ENCODE measurements around the gene CHDH. TPM values are rescaled to one million over a fixed set of nuclear protein-coding genes. Genes with fewer than 3 reads are reported as not detected.
A peak's percentile ranks its signal among the peaks of the same experiment; 100 is the strongest.

Gene CHDH
- total RNA-seq, 1 experiment from 2014 or later, result 5.1 TPM

GRCh38 chr3:53822331-53822741 lies 23.9 kb downstream of the CHDH start:
- Histone ChIP-seq H4K20me1 (ENCODE audit: low read length) (no peaks in the 10 kb centered on the region), H3K27me3 (ENCODE audit: low read length) (no peaks in the 10 kb centered on the region), H3F3A (ENCODE audit: low read length, unreplicated experiment) (no peaks in the 10 kb centered on the region), H3K9me3 (ENCODE audit: low read length) (no peaks in the 10 kb centered on the region), H3K79me2 (ENCODE audit: low read length) (no peaks in the 10 kb centered on the region), H2AFZ (ENCODE audit: low read length) (no peak overlapping the region), H3K27ac (ENCODE audit: low read length) (no peak overlapping the region), H3K36me3 (ENCODE audit: low read depth, low read length) (no peaks in the 10 kb centered on the region), H3K9me2 (replicated peaks; ENCODE audit: low read length) (no peaks in the 10 kb centered on the region), H3K4me3 (ENCODE audit: low read length) (no peak overlapping the region), H3K4me2 (ENCODE audit: low read length) (no peak overlapping the region), H3K4me1 (ENCODE audit: insufficient read depth, low read length) (no peaks in the 10 kb centered on the region), H3K9ac (ENCODE audit: low read length) (no peak overlapping the region)
- no TSS peak for BruUV-seq (replicated peaks)
- intact Hi-C loops (cut with micrococcal nuclease), result no loop called here
- POLR2A ChIA-PET (ENCODE audit: unreplicated experiment), result no interaction called here
- CTCF ChIA-PET, result no interaction called here
- TF ChIP-seq EZH2phosphoT487 (IDR thresholded peaks at IDR 0.05; ENCODE audit: borderline replicate concordance, low read length) (no peak), EZH2 (IDR thresholded peaks at IDR 0.05; ENCODE audit: low read length, unreplicated experiment) (no peak)
- TF ChIP-seq, protein P1, sequence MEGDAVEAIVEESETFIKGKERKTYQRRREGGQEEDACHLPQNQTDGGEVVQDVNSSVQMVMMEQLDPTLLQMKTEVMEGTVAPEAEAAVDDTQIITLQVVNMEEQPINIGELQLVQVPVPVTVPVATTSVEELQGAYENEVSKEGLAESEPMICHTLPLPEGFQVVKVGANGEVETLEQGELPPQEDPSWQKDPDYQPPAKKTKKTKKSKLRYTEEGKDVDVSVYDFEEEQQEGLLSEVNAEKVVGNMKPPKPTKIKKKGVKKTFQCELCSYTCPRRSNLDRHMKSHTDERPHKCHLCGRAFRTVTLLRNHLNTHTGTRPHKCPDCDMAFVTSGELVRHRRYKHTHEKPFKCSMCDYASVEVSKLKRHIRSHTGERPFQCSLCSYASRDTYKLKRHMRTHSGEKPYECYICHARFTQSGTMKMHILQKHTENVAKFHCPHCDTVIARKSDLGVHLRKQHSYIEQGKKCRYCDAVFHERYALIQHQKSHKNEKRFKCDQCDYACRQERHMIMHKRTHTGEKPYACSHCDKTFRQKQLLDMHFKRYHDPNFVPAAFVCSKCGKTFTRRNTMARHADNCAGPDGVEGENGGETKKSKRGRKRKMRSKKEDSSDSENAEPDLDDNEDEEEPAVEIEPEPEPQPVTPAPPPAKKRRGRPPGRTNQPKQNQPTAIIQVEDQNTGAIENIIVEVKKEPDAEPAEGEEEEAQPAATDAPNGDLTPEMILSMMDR (conservative IDR thresholded peaks at IDR 0.05; ENCODE audit: low read depth, low read length), result no peak
- DNase-seq (no peak), ATAC-seq (no peak)

- Histone ChIP-seq H4K20me1 (ENCODE audit: low read length) (no peaks in the 10 kb centered on the region), H3K4me1 (ENCODE audit: insufficient read depth, low read length) (no peaks in the 10 kb centered on the region), H3F3A (ENCODE audit: low read length, unreplicated experiment) (no peaks in the 10 kb centered on the region), H3K4me3 (ENCODE audit: low read length) (no peak overlapping the region), H3K9ac (ENCODE audit: low read length) (no peak overlapping the region), H3K4me2 (ENCODE audit: low read length) (no peak overlapping the region), H3K79me2 (ENCODE audit: low read length) (no peaks in the 10 kb centered on the region), H3K27me3 (ENCODE audit: low read length) (no peaks in the 10 kb centered on the region), H3K9me3 (ENCODE audit: low read length) (no peaks in the 10 kb centered on the region), H3K27ac (ENCODE audit: low read length) (no peak overlapping the region), H2AFZ (ENCODE audit: low read length) (no peak overlapping the region), H3K9me2 (replicated peaks; ENCODE audit: low read length) (no peaks in the 10 kb centered on the region), H3K36me3 (ENCODE audit: low read depth, low read length) (no peaks in the 10 kb centered on the region)
- POLR2A ChIA-PET (ENCODE audit: unreplicated experiment), result no interaction called here
- DNase-seq (peak; percentile 42), ATAC-seq (peak; percentile 83)
- CTCF ChIA-PET, result no interaction called here
- intact Hi-C loops (cut with micrococcal nuclease), result no loop called here
- TF ChIP-seq, protein P1 (conservative IDR thresholded peaks at IDR 0.05; ENCODE audit: low read depth, low read length), result no peak
- no peak for TF ChIP-seq EZH2 (IDR thresholded peaks at IDR 0.05; ENCODE audit: low read length, unreplicated experiment)
- TF ChIP-seq EZH2phosphoT487 (IDR thresholded peaks at IDR 0.05; ENCODE audit: borderline replicate concordance, low read length), result no peak
- no TSS peak for BruUV-seq (replicated peaks)
These were observed 24.5 kb downstream of the CHDH start for GRCh38 chr3:53821631-53822121.

- Histone ChIP-seq H4K20me1 (ENCODE audit: low read length) (no peaks in the 10 kb centered on the region), H3K36me3 (ENCODE audit: low read depth, low read length) (no peaks in the 10 kb centered on the region), H3F3A (ENCODE audit: low read length, unreplicated experiment) (no peaks in the 10 kb centered on the region), H3K4me2 (ENCODE audit: low read length) (no peak overlapping the region), H3K9ac (ENCODE audit: low read length) (no peak overlapping the region), H3K27ac (ENCODE audit: low read length) (no peak overlapping the region), H3K9me2 (replicated peaks; ENCODE audit: low read length) (no peaks in the 10 kb centered on the region), H3K4me3 (ENCODE audit: low read length) (no peak overlapping the region), H3K79me2 (ENCODE audit: low read length) (no peaks in the 10 kb centered on the region), H3K4me1 (ENCODE audit: insufficient read depth, low read length) (no peaks in the 10 kb centered on the region), H2AFZ (ENCODE audit: low read length) (no peak overlapping the region), H3K9me3 (ENCODE audit: low read length) (no peaks in the 10 kb centered on the region), H3K27me3 (ENCODE audit: low read length) (no peaks in the 10 kb centered on the region; the same call in 1 of the 2 replicates)
- ATAC-seq (no peak), DNase-seq (no peak)
- BruUV-seq (replicated peaks), result no TSS peak
- no peak for TF ChIP-seq EZH2phosphoT487 (IDR thresholded peaks at IDR 0.05; ENCODE audit: borderline replicate concordance, low read length)
- no peak for TF ChIP-seq EZH2 (IDR thresholded peaks at IDR 0.05; ENCODE audit: low read length, unreplicated experiment)
- POLR2A ChIA-PET (ENCODE audit: unreplicated experiment), result no interaction called here
- CTCF ChIA-PET, result no interaction called here
- intact Hi-C loops (cut with micrococcal nuclease), result no loop called here
These were observed 25.3 kb downstream of the CHDH start for GRCh38 chr3:53820756-53821580.

Data from PC-3 (cell line).